Muscle of leg (tissue), 11 donors: ENCODE measurements around the gene GNL2. TPM values are rescaled to one million over a fixed set of nuclear protein-coding genes. Genes with fewer than 3 reads are reported as not detected.

Experiments
- DNase-seq: peaks from one replicate; pipeline ENCODE4 v3.0.0; 2013
- H3K27ac ChIP-seq: one replicate; pipeline ENCODE4 v1.5.1; 2013; ENCODE audit warnings: mild to moderate bottlenecking, low read length, control low read depth
- H3K27me3 ChIP-seq: one replicate; pipeline ENCODE4 v1.6.1; 2013; ENCODE audit warnings: low read length; ENCODE audit not compliant: control insufficient read depth, insufficient read depth
- H3K36me3 ChIP-seq: one replicate; pipeline ENCODE4 v1.6.1; 2013; ENCODE audit warnings: low read length; ENCODE audit not compliant: control insufficient read depth, insufficient read depth
- H3K4me1 ChIP-seq: one replicate; pipeline ENCODE4 v1.6.1; 2013; ENCODE audit warnings: low read length; ENCODE audit not compliant: control insufficient read depth, insufficient read depth
- H3K4me3 ChIP-seq: one replicate; pipeline ENCODE4 v1.5.1; 2013; ENCODE audit warnings: low read length, control low read depth
- H3K9me3 ChIP-seq: replicated peaks from 2 replicates; pipeline ENCODE4 v1.6.1; 2013; ENCODE audit warnings: low read depth, low read length; ENCODE audit not compliant: control insufficient read depth
- WGBS: methylation state at CpG from one replicate; pipeline ENCODE4 v1.1.5; 2013; ENCODE audit warnings: missing lambda C conversion rate; ENCODE audit not compliant: insufficient coverage; 5-methylcytosine and 5-hydroxymethylcytosine counted together
- polyA plus RNA-seq, 8 donors: library from polyadenylated mRNA; unstranded; fragments of 120-200 nt; gene quantifications; one replicate each; pipeline versions ENCODE4 v1.2.1 to v1.2.3, GENCODE V29; 2013; ENCODE audit warnings: inconsistent platforms in 1 of 8, low replicate concordance in 1 of 8; ENCODE audit not compliant: insufficient read length in 8 of 8, insufficient read depth in 1 of 8
- total RNA-seq: library from RNA; stranded (reverse); fragments of 120-200 nt; gene quantifications from one replicate; pipeline ENCODE4 v1.2.4, GENCODE V29; 2013

Gene GNL2
- total and polyA plus RNA-seq, 9 donors: 48.6 to 66.1 (median 54.6) TPM

GRCh38 chr1:37612186-37612585, 16.4 kb upstream of the GNL2 start:
- H3K36me3 ChIP-seq: no peaks in the 10 kb centered on the region
- H3K4me3 ChIP-seq: no peak overlapping the region
- no peak for DNase-seq
- no peaks in the 10 kb centered on the region for H3K9me3 ChIP-seq
- no peaks in the 10 kb centered on the region for H3K4me1 ChIP-seq
- H3K27ac ChIP-seq: no peak overlapping the region
- peaks cover 21% of the 10 kb centered on the region for H3K27me3 ChIP-seq
- WGBS: 70% methylated on average over 2 of the region's 4 CpGs

GRCh38 chr1:37609994-37610393, 14.3 kb upstream of the GNL2 start:
- no peaks in the 10 kb centered on the region for H3K36me3 ChIP-seq
- 46% methylated on average over 1 of the region's 2 CpGs for WGBS
- H3K9me3 ChIP-seq: no peaks in the 10 kb centered on the region
- H3K27ac ChIP-seq: no peak overlapping the region
- no peaks in the 10 kb centered on the region for H3K4me1 ChIP-seq
- no peak overlapping the region for H3K4me3 ChIP-seq
- H3K27me3 ChIP-seq: peaks cover 24% of the 10 kb centered on the region
- no peak for DNase-seq

- no peak overlapping the region for H3K4me3 ChIP-seq
- no peaks in the 10 kb centered on the region for H3K4me1 ChIP-seq
- 9% methylated on average over 1 of the region's 2 CpGs for WGBS
- peaks cover 24% of the 10 kb centered on the region for H3K27me3 ChIP-seq
- no peak for DNase-seq
- no peak overlapping the region for H3K27ac ChIP-seq
- H3K36me3 ChIP-seq: no peaks in the 10 kb centered on the region
- H3K9me3 ChIP-seq: no peaks in the 10 kb centered on the region
Observed at GRCh38 chr1:37609002-37609401, 13.3 kb upstream of the GNL2 start.

- Histone ChIP-seq H3K4me1 (no peaks in the 10 kb centered on the region), H3K36me3 (no peaks in the 10 kb centered on the region), H3K9me3 (no peaks in the 10 kb centered on the region), H3K4me3 (no peak overlapping the region), H3K27me3 (peaks cover 25% of the 10 kb centered on the region), H3K27ac (no peak overlapping the region)
- WGBS: 74% methylated on average over 10 of the region's 15 CpGs
- peak; percentile 3 for DNase-seq
Observed at GRCh38 chr1:37606481-37607263, 10.9 kb upstream of the GNL2 start.

GRCh38 chr1:37605806-37606474, 10.2 kb upstream of the GNL2 start:
- Histone ChIP-seq H3K4me1 (no peaks in the 10 kb centered on the region), H3K27me3 (peaks cover 25% of the 10 kb centered on the region), H3K36me3 (no peaks in the 10 kb centered on the region), H3K4me3 (no peak overlapping the region), H3K9me3 (no peaks in the 10 kb centered on the region), H3K27ac (no peak overlapping the region)
- DNase-seq: no peak
- 82% methylated on average over 7 of the region's 9 CpGs for WGBS

- DNase-seq: no peak
- peaks cover 25% of the 10 kb centered on the region for H3K27me3 ChIP-seq
- 62% methylated on average over 10 of the region's 12 CpGs for whole genome bisulfite sequencing
- H3K4me1 ChIP-seq: no peaks in the 10 kb centered on the region
- no peaks in the 10 kb centered on the region for H3K9me3 ChIP-seq
- H3K27ac ChIP-seq: no peak overlapping the region
- H3K36me3 ChIP-seq: no peaks in the 10 kb centered on the region
- H3K4me3 ChIP-seq: no peak overlapping the region
Observed at GRCh38 chr1:37605061-37605650, 9.4 kb upstream of the GNL2 start.

- no peaks in the 10 kb centered on the region for H3K36me3 ChIP-seq
- peaks cover 16% of the 10 kb centered on the region for H3K27me3 ChIP-seq
- WGBS: 23% methylated on average over 6 of the region's 8 CpGs
- peak; percentile 29 for DNase-seq
- no peaks in the 10 kb centered on the region for H3K4me1 ChIP-seq
- no peak overlapping the region for H3K27ac ChIP-seq
- no peak overlapping the region for H3K4me3 ChIP-seq
- no peaks in the 10 kb centered on the region for H3K9me3 ChIP-seq
Observed at GRCh38 chr1:37602750-37603694, 7.3 kb upstream of the GNL2 start.

GRCh38 chr1:37601441-37601840, 5.7 kb upstream of the GNL2 start:
- H3K9me3 ChIP-seq: no peaks in the 10 kb centered on the region
- no peaks in the 10 kb centered on the region for H3K4me1 ChIP-seq
- no peaks in the 10 kb centered on the region for H3K36me3 ChIP-seq
- H3K27me3 ChIP-seq: peaks cover 11% of the 10 kb centered on the region
- H3K4me3 ChIP-seq: no peak overlapping the region
- no peak for DNase-seq
- H3K27ac ChIP-seq: no peak overlapping the region

- Histone ChIP-seq H3K36me3 (no peaks in the 10 kb centered on the region), H3K4me1 (peaks cover 3% of the 10 kb centered on the region), H3K27ac (no peak overlapping the region), H3K27me3 (peaks cover 4% of the 10 kb centered on the region), H3K4me3 (no peak overlapping the region), H3K9me3 (no peaks in the 10 kb centered on the region)
- no peak for DNase-seq
- 34% methylated on average over 3 of the region's 5 CpGs for WGBS
Observed at GRCh38 chr1:37599940-37600339, 4.2 kb upstream of the GNL2 start.
